Fibroblast of lung (primary cell): ENCODE results near the gene CYS1.
"Not testable (repeated sequence)": the region's sequence is repeated elsewhere in the genome, so short reads cannot be mapped to it uniquely, and the experiment has no call there.

Source experiments
- CTCF ChIP-seq, 2 donors: IDR thresholded peaks in 1 of 2; conservative IDR thresholded peaks in 1 of 2; 1 replicate in 1 of 2; 2 replicates in 1 of 2; pipeline ENCODE4 v1.5.1; 2011 to 2012; ENCODE audit warnings: low read length in 2 of 2, control low read depth in 1 of 2, inconsistent platforms in 1 of 2, low read depth in 1 of 2, mild to moderate bottlenecking in 1 of 2
- EZH2 ChIP-seq: IDR thresholded peaks from 2 replicates; pipeline ENCODE4 v1.5.1; 2012; ENCODE audit warnings: low read length, control low read depth, mild to moderate bottlenecking; ENCODE audit errors: missing control alignments

- TF ChIP-seq CTCF (conservative IDR thresholded peaks at IDR 0.05 in 1 of 2, IDR thresholded peaks at IDR 0.05 in 1 of 2; ENCODE audit: low read depth in 1 of 2, low read length in 2 of 2); EZH2: not testable (repeated sequence)
Observed at GRCh38 chr2:10091889-10092244, 11.7 kb upstream of the CYS1 start.
